Prostate gland (tissue), 2 donors: ENCODE results near the gene ITGA11. TPM values are rescaled to one million over a fixed set of nuclear protein-coding genes. Genes with fewer than 3 reads are reported as not detected.
A peak's percentile ranks its signal among the peaks of the same experiment; 100 is the strongest.

ENCODE experiments used
- DNase-seq: peaks from one replicate; pipeline ENCODE4 v3.0.0-alpha.2; 2019; ENCODE audit warnings: low spot score
- H3K27ac ChIP-seq, 2 donors: fragments of 200-600 bp; sonication (generic); 2 replicates each; pipeline ENCODE4 v1.5.1; 2017 to 2019
- H3K27me3 ChIP-seq: fragments of 200-600 bp; sonication (generic); replicated peaks from 2 replicates; pipeline ENCODE4 v1.5.1; 2019; ENCODE audit not compliant: insufficient read depth
- H3K36me3 ChIP-seq, 2 donors: fragments of 200-600 bp; sonication (generic); 1 replicate in 1 of 2; 2 replicates in 1 of 2; pipeline versions ENCODE4 v1.5.1 to v1.8.1; 2017 to 2019
- H3K4me1 ChIP-seq: fragments of 200-600 bp; sonication (generic); replicated peaks from 2 replicates; pipeline ENCODE4 v1.5.1; 2019
- H3K4me3 ChIP-seq, 2 donors: fragments of 200-600 bp; sonication (generic); 2 replicates each; pipeline ENCODE4 v1.5.1; 2017 to 2019
- H3K9me3 ChIP-seq: fragments of 200-600 bp; sonication (generic); 2 replicates; pipeline ENCODE4 v1.5.1; 2017
- CTCF ChIP-seq, 4 experiments: fragments of 200-600 bp in 2 of 4; fragments of 450-650 bp in 2 of 4; sonication (generic) in 2 of 4; IDR thresholded peaks; 1 replicate in 3 of 4; 2 replicates in 1 of 4; pipeline ENCODE4 v1.5.1; 2016 to 2019; ENCODE audit warnings: antibody characterized with exemption in 4 of 4, mild to moderate bottlenecking in 2 of 4, moderate library complexity in 2 of 4
- POLR2A ChIP-seq: fragments of 450-650 bp; IDR thresholded peaks from one replicate; pipeline ENCODE4 v1.6.1; 2016; ENCODE audit warnings: antibody characterized with exemption, mild to moderate bottlenecking
- POLR2AphosphoS5 ChIP-seq: sonication (generic); formaldehyde crosslinking; IDR thresholded peaks from one replicate; pipeline ENCODE4 v1.6.1; 2017; ENCODE audit warnings: antibody characterized with exemption
- WGBS: methylation state at CpG from one replicate; pipeline ENCODE4 v1.1.5; 2018; 5-methylcytosine and 5-hydroxymethylcytosine counted together
- intact Hi-C: fragments of 100-400 bp; cut with DNase I; formaldehyde crosslinking; loops from one replicate; pipeline ENCODE4 v1.14.2; 2022
- total RNA-seq, 2 donors: library from RNA; depleted of rRNA; stranded (reverse); fragments of >200 nt; gene quantifications; one replicate each; pipeline ENCODE4 v1.1.0, GENCODE V29; 2016

ITGA11 gene
- total RNA-seq, 2 donors from 2014 or later: 2.0 to 11.0 TPM

DNA sequence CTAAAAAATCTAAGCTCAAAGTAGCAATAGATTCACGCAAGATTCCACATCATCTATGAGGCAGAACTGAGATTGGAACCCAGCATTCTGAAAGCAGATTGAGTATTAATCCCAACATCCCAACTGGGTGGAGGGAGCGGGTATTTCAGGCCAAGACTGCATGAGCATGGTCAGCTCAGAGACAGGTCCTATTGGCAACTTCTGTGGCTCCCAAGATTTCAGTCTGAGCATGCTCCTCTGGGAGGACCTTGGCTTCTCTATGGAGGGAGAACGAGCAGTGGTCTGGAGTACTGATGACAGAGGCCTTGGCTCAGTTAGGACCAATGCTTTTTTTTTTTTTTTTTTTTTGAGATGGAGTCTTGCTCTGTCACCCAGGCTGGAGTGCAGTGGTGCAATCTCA lies 4.0 kb upstream of the ITGA11 start:
- Histone ChIP-seq H3K9me3 (no peaks in the 10 kb centered on the region), H3K4me1 (peaks cover 8% of the 10 kb centered on the region), H3K27me3 (no peaks in the 10 kb centered on the region), H3K4me3 (no peak overlapping the region), H3K36me3 (no peaks in the 10 kb centered on the region), H3K27ac (no peak overlapping the region)
- intact Hi-C loops: no loop called here
- WGBS: 86% methylated on average over 3 of the region's 3 CpGs
- DNase-seq: no peak
- TF ChIP-seq CTCF (IDR thresholded peaks at IDR 0.05) (no peak), POLR2AphosphoS5 (no peak), POLR2A (no peak)

- Histone ChIP-seq H3K27me3 (no peaks in the 10 kb centered on the region), H3K36me3 (no peaks in the 10 kb centered on the region), H3K27ac (no peak overlapping the region), H3K4me1 (peaks cover 8% of the 10 kb centered on the region), H3K9me3 (no peaks in the 10 kb centered on the region), H3K4me3 (no peak overlapping the region)
- DNase-seq: peak; percentile 0
- WGBS: 82% methylated on average over 6 of the region's 6 CpGs
- TF ChIP-seq POLR2A (no peak), POLR2AphosphoS5 (no peak), CTCF (IDR thresholded peaks at IDR 0.05) (no peak)
- intact Hi-C loops: no loop called here
These were observed 2.1 kb upstream of the ITGA11 start for GRCh38 chr15:68434021-68434420.

- H3K36me3 ChIP-seq: no peaks in the 10 kb centered on the region
- H3K9me3 ChIP-seq: no peaks in the 10 kb centered on the region
- peaks cover 8% of the 10 kb centered on the region for H3K4me1 ChIP-seq
- H3K27ac ChIP-seq: no peak overlapping the region
- TF ChIP-seq POLR2A: no peak
- no peak for TF ChIP-seq POLR2AphosphoS5
- no peak for TF ChIP-seq CTCF (IDR thresholded peaks at IDR 0.05)
- WGBS: 76% methylated on average over 2 of the region's 2 CpGs
- no peak overlapping the region for H3K4me3 ChIP-seq
- no peak for DNase-seq
- H3K27me3 ChIP-seq: no peaks in the 10 kb centered on the region
- intact Hi-C loops: no loop called here
These were observed 1.6 kb upstream of the ITGA11 start for GRCh38 chr15:68433551-68433950.

GRCh38 chr15:68432441-68433064 lies 590 bp upstream of the ITGA11 start:
- 64% methylated on average over 13 of the region's 13 CpGs for WGBS
- TF ChIP-seq POLR2AphosphoS5 (no peak), CTCF (IDR thresholded peaks at IDR 0.05) (no peak), POLR2A (no peak)
- intact Hi-C loops: no loop called here
- Histone ChIP-seq H3K27ac (no peak overlapping the region), H3K9me3 (no peaks in the 10 kb centered on the region), H3K27me3 (no peaks in the 10 kb centered on the region), H3K36me3 (no peaks in the 10 kb centered on the region), H3K4me1 (peaks cover 8% of the 10 kb centered on the region), H3K4me3 (peak overlapping the region in 1 of 2 donors; percentile 34)
- DNase-seq: no peak
